Adrenal gland (tissue), 12 donors: ENCODE data around the gene SORBS2. TPM values are rescaled to one million over a fixed set of nuclear protein-coding genes. Genes with fewer than 3 reads are reported as not detected.

ENCODE experiments used
- DNase-seq, 7 donors: peaks; one replicate each; pipeline ENCODE4 v3.0.0-alpha.2; 2019 to 2020
- H3K27ac ChIP-seq, 5 donors: fragments of 200-600 bp; sonication (generic) in 4 of 5; 1 replicate in 3 of 5; 2 replicates in 2 of 5; pipeline versions ENCODE4 v1.5.1 to v1.8.0; 2016 to 2020; ENCODE audit warnings: mild to moderate bottlenecking in 1 of 5
- H3K27me3 ChIP-seq: fragments of 200-600 bp; 2 replicates; pipeline ENCODE4 v1.8.0; 2021
- H3K36me3 ChIP-seq, 2 donors: fragments of 200-600 bp; replicated peaks in 1 of 2; 1 replicate in 1 of 2; 2 replicates in 1 of 2; pipeline versions ENCODE4 v1.5.1 to v1.8.0; 2018 to 2022
- H3K4me1 ChIP-seq, 2 donors: fragments of 200-600 bp; replicated peaks in 1 of 2; 1 replicate in 1 of 2; 2 replicates in 1 of 2; pipeline versions ENCODE4 v1.5.1 to v1.8.0; 2018 to 2021
- H3K4me3 ChIP-seq, 4 donors: fragments of 200-600 bp; sonication (generic) in 3 of 4; one replicate each; pipeline ENCODE4 v1.5.1; 2016 to 2018
- H3K9me3 ChIP-seq, 3 donors: fragments of 200-600 bp; sonication (generic) in 1 of 3; replicated peaks in 1 of 3; 1 replicate in 2 of 3; 2 replicates in 1 of 3; pipeline versions ENCODE4 v1.5.1 to v1.8.0; 2016 to 2021
- CTCF ChIP-seq, 6 experiments: fragments of 450-650 bp in 4 of 6; fragments of 200-600 bp in 2 of 6; sonication (generic) in 1 of 6; IDR thresholded peaks; 1 replicate in 5 of 6; 2 replicates in 1 of 6; pipeline versions ENCODE4 v1.5.1 to v1.8.0; 2016 to 2021; ENCODE audit warnings: antibody characterized with exemption in 6 of 6, mild to moderate bottlenecking in 2 of 6, moderate library complexity in 1 of 6
- POLR2A ChIP-seq, 2 donors: fragments of 450-650 bp; IDR thresholded peaks; one replicate each; pipeline ENCODE4 v1.6.1; 2017; ENCODE audit warnings: antibody characterized with exemption in 2 of 2, mild to moderate bottlenecking in 2 of 2, moderate library complexity in 1 of 2
- WGBS, 4 donors: extraction: QIAGEN DNeasy Blood & Tissue Kit in 2 of 4; methylation state at CpG; one replicate each; pipeline versions ENCODE4 v1.1.5 to v1.1.7; 2013 to 2017; 5-methylcytosine and 5-hydroxymethylcytosine counted together
- intact Hi-C, 2 donors: fragments of 100-400 bp; cut with DNase I; formaldehyde crosslinking; loops; one replicate each; pipeline versions ENCODE4 v1.14.1 to v1.15.0; 2022 to 2023
- polyA plus RNA-seq, 3 donors: library from polyadenylated mRNA; stranded (reverse); fragments of 200-250 nt in 2 of 3; fragments of 350-450 nt in 1 of 3; fragmentation: Illumina TruSeq in 1 of 3; extraction: RNeasy Lipid Tissue Mini Kit (QIAGEN cat#74804) in 1 of 3; gene quantifications; one replicate each; pipeline ENCODE4 v1.2.3, GENCODE V29; 2013 to 2014
- total RNA-seq, 9 donors: library from RNA; depleted of rRNA in 4 of 9; stranded (reverse); fragments of >200 nt in 4 of 9; fragments of 120-200 nt in 1 of 9; fragmentation: NEBNext Ultra II Directional in 1 of 9; extraction: Animal tissue kit (Norgen Biotek cat#: 25700) in 1 of 9; gene quantifications; one replicate each; pipeline versions ENCODE4 v1.1.0 to v1.2.4, GENCODE V29; 2013 to 2023
- donor health status: healthy with polysubstance abuse.
- donor health status: Bipolar disorder and iron deficiency.
- donor health status: DM: yes; HTN: yes; CAD: no.
- donor health status: DM: no; HTN: no; CAD: no.
- donor health status: DM: no; HTN: no; CAD: no.
- donor health status: DM: yes; HTN: yes; CAD: no.

SORBS2 gene
- total and polyA plus RNA-seq, 12 donors = 126 to 875 (median 582) TPM

GRCh38 chr4:185730387-185730786 is 81.6 kb downstream of the SORBS2 start:
- peaks cover 28 to 69% of the 10 kb centered on the region in 2 donors for H3K4me1 ChIP-seq
- no peaks in the 10 kb centered on the region for H3K27me3 ChIP-seq
- peak; percentile 68 to 89 (median 80) for DNase-seq
- intact Hi-C loops = no loop called here
- TF ChIP-seq CTCF (IDR thresholded peaks at IDR 0.05) (no peak), POLR2A (IDR thresholded peaks at IDR 0.05) (peak in 1 of 2 donors; percentile 51)
- WGBS, 4 donors = 18 to 36% (median 26%) methylated on average over 2 to 4 of the region's 4 CpGs
- H3K36me3 ChIP-seq = peaks cover 0 to 7% of the 10 kb centered on the region in 2 donors
- H3K4me3 ChIP-seq = no peak overlapping the region
- H3K27ac ChIP-seq = peak overlapping the region in 4 of 5 donors; percentile 68 to 91 (median 85)
- peaks cover 0 to 4% (median 0%) of the 10 kb centered on the region in 3 donors for H3K9me3 ChIP-seq

DNA sequence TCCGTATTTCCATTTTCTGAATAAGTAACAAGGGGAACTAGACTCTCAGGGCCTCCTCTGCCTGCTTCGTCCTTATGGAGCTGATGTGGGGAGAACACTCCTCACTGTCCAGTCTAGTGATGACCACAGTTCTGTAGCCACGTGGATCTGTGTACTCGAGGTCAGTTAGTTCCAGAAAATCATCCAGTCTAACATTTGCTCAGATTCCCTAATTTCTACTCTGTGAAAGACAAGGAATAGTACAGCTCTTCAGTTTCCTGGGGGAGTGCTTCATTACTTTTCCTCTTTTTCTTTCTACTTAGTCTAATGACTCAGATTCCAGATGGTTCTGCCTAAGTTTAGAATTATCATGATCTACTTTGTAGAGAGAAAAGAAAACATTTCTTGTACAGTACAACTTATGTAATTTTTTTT is 82.6 kb downstream of the SORBS2 start:
- H3K36me3 ChIP-seq = peaks cover 0 to 7% of the 10 kb centered on the region in 2 donors
- WGBS, 4 donors = 62 to 79% (median 70%) methylated on average over 4 of the region's 4 CpGs
- intact Hi-C loops = no loop called here
- peak overlapping the region in 4 of 5 donors; percentile 7 to 90 (median 69) for H3K27ac ChIP-seq
- DNase-seq = no peak
- H3K4me1 ChIP-seq = peaks cover 30 to 70% of the 10 kb centered on the region in 2 donors
- H3K4me3 ChIP-seq = no peak overlapping the region
- TF ChIP-seq CTCF (IDR thresholded peaks at IDR 0.05) (no peak), POLR2A (IDR thresholded peaks at IDR 0.05) (no peak)
- peaks cover 0 to 4% (median 0%) of the 10 kb centered on the region in 3 donors for H3K9me3 ChIP-seq
- no peaks in the 10 kb centered on the region for H3K27me3 ChIP-seq

DNA sequence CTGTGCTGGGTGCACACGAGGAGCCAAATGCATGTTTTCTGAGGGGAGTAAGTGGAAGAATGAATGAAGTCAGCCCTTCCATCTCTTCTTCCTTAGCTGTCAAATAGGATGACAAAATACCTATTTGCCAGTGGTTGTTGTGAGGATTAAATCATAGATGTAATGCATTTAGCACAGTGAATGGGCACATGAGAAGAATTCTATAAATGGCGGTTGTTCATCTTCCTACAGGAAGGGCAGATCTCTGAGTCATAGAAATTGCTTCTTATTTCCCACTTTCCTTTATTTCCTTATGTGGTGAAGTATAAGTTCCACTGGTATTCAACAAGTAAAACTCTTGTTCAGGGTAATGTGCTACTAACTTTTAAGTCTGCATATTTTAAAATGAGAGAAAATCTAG is 83.1 kb downstream of the SORBS2 start:
- intact Hi-C loops = no loop called here
- Histone ChIP-seq H3K27me3 (no peaks in the 10 kb centered on the region), H3K9me3 (peaks cover 0 to 4% (median 0%) of the 10 kb centered on the region in 3 donors), H3K4me3 (no peak overlapping the region), H3K27ac (peak overlapping the region; percentile 7 to 90 (median 15)), H3K36me3 (peaks cover 0 to 6% of the 10 kb centered on the region in 2 donors), H3K4me1 (peaks cover 36 to 75% of the 10 kb centered on the region in 2 donors)
- 71 to 84% (median 80%) methylated on average over 2 of the region's 2 CpGs for WGBS, 4 donors
- no peak for DNase-seq
- TF ChIP-seq CTCF (IDR thresholded peaks at IDR 0.05) (no peak), POLR2A (IDR thresholded peaks at IDR 0.05) (no peak)

DNA sequence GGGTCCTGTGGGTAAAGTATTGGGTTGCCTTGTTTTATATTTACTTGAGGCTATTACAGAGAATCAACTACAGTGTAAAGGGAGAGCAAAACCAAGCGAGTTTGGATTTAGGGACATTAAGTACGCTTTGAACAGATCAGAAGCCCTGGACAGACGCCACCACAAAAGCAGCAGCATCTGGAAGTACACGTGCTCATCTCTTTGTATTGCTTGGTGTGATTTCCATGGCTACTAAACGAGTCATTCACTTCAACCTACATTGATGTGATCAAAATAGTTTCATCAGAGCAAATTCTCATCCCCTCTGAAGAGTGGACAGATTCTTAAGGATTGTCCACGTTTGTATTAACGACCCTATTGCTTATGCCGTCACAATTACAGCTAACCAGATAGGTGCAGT is 85.1 kb downstream of the SORBS2 start:
- TF ChIP-seq POLR2A (IDR thresholded peaks at IDR 0.05) (no peak), CTCF (IDR thresholded peaks at IDR 0.05) (no peak)
- peak in 5 of 7 donors; percentile 55 to 90 (median 67) for DNase-seq
- peaks cover 0 to 4% (median 0%) of the 10 kb centered on the region in 3 donors for H3K9me3 ChIP-seq
- intact Hi-C loops = no loop called here
- H3K27me3 ChIP-seq = no peaks in the 10 kb centered on the region
- H3K4me3 ChIP-seq = no peak overlapping the region
- peaks cover 53 to 92% of the 10 kb centered on the region in 2 donors for H3K4me1 ChIP-seq
- no peaks in the 10 kb centered on the region for H3K36me3 ChIP-seq
- peak overlapping the region in 4 of 5 donors; percentile 42 to 90 (median 61) for H3K27ac ChIP-seq
- WGBS, 4 donors = 46 to 72% (median 50%) methylated on average over 8 of the region's 8 CpGs
